Measurements from ENCODE around the gene CMC4.

GRCh38 chrX:155026420-155026726, 44.6 kb downstream of the CMC4 start:
- TF ChIP-seq CTCF (IDR thresholded peaks at IDR 0.05), result no peak
- no peak for TF ChIP-seq POLR2A (IDR thresholded peaks at IDR 0.05)

All from testis (tissue), 2 donors.